ENCODE measurements around the gene TNPO2. TPM values are rescaled to one million over a fixed set of nuclear protein-coding genes. Genes with fewer than 3 reads are reported as not detected.
A peak's percentile ranks its signal among the peaks of the same experiment; 100 is the strongest.

The TNPO2 gene
- total RNA-seq = 109 and 113 TPM in 2 replicates
- long read RNA-seq, partial matches to known transcripts = 4 of 12 reads
- long read RNA-seq, other reads (novel, unspliced or antisense) = 7 of 12 reads

DNA sequence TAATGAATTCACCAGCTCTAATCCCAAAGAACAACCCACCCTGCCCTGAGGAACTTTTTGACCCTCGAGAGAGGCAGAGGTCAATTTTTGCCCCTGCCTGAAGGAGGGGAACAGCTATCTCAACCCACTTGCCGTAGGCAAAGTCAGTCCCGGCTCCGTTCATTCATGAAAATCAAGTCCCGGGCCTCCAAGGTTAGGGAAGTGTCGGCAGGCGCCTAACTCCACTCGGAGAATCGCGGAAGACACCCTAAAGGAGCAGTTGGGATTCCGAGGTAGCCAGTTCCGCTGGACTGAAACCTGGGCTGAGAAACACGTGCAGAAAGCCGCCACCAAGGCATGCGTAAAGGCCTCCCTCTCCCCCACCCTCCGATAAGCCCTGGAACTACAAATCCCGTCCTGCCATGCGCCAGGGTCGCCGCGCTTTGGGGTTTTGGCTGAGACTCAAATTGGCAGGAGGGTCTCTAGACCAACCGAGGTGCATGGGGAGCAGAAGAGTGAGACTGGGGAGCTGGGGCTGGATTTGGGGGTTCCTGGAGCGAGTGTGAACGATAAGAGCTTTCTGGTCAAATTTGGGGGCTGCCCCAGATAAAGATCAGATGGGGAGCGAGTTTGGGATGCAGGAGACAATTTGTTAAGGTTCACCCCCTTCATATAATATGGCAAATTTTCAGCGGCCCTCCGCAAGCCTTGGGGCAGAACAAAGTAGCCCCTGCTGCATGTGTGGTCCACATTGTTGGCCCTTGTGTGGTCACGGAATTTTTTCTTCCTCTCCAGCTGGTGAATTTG lies at the start of gene TNPO2:
TSS of gene TNPO2 (minus strand) at position 292 of the 786 bp plus-strand sequence. CDS start 2,955 bp downstream, outside the sequence.
- no peaks in the 10 kb centered on the region for H3K9me3 Mint-ChIP-seq (ENCODE audit: low read depth)
- peak; percentile 33 for DNase-seq (ENCODE audit: low spot score, unreplicated experiment)
- H3K27me3 Mint-ChIP-seq = no peaks in the 10 kb centered on the region
- TF ChIP-seq, protein P1, sequence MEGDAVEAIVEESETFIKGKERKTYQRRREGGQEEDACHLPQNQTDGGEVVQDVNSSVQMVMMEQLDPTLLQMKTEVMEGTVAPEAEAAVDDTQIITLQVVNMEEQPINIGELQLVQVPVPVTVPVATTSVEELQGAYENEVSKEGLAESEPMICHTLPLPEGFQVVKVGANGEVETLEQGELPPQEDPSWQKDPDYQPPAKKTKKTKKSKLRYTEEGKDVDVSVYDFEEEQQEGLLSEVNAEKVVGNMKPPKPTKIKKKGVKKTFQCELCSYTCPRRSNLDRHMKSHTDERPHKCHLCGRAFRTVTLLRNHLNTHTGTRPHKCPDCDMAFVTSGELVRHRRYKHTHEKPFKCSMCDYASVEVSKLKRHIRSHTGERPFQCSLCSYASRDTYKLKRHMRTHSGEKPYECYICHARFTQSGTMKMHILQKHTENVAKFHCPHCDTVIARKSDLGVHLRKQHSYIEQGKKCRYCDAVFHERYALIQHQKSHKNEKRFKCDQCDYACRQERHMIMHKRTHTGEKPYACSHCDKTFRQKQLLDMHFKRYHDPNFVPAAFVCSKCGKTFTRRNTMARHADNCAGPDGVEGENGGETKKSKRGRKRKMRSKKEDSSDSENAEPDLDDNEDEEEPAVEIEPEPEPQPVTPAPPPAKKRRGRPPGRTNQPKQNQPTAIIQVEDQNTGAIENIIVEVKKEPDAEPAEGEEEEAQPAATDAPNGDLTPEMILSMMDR (IDR thresholded peaks at IDR 0.05; ENCODE audit: unreplicated experiment) = no peak
- H3K27ac Mint-ChIP-seq = peak within 1 kb of the TSS; percentile 99
- peaks cover 18% of the 10 kb centered on the region for H3K4me1 Mint-ChIP-seq (ENCODE audit: low read depth)
- peak within 1 kb of the TSS; percentile 94 for H3K4me3 Mint-ChIP-seq (ENCODE audit: low read depth)
- H3K36me3 Mint-ChIP-seq (ENCODE audit: insufficient read depth) = peaks cover 1% of the 10 kb centered on the region

DNA sequence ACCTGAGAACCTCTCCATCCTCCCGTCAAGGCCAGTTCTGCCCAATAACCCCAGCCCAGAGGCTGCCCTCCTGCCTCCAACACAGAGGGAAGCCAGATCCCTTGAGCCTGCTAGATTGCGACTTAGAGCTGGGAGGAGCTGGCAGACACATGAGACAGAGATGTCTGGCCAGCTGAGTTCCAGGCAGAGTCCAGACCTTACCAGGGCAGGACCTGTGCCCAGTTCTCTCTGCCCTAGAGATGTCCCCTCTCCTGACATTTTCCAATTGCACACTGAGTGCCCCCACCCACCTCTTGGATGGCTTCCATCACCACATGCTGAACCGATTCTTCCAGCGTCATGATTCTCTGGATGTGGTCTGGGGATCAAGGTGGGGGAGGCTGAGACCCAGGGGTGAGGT lies 48.6 kb upstream of the TNPO2 start:
- H3K27me3 Mint-ChIP-seq = no peaks in the 10 kb centered on the region
- H3K36me3 Mint-ChIP-seq (ENCODE audit: insufficient read depth) = peaks cover 8% of the 10 kb centered on the region
- H3K4me3 Mint-ChIP-seq (ENCODE audit: low read depth) = no peak overlapping the region
- H3K27ac Mint-ChIP-seq = no peak overlapping the region
- H3K9me3 Mint-ChIP-seq (ENCODE audit: low read depth) = no peaks in the 10 kb centered on the region
- H3K4me1 Mint-ChIP-seq (ENCODE audit: low read depth) = peaks cover 7% of the 10 kb centered on the region
- TF ChIP-seq, protein P1 (IDR thresholded peaks at IDR 0.05; ENCODE audit: unreplicated experiment) = no peak
- DNase-seq (ENCODE audit: low spot score, unreplicated experiment) = no peak

DNA sequence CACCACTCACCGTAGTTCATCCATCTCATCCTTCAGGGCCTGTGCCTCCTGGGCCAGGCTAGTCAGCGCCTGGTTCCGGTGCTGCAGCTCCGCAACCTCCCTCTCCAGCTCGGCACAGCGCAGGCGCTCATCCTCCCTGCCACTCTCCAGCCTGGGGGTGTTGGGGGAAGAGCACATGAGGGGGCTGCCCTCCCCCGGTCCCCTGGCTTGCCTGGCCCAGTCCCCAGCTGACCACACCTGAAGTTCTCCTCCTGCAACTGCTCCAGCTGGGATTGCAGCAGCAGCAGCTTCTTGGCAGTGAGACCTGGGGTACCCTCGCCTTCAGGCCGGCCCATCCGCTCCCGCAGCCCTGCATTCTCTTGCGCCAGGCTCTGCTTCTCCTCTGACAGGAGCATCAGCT lies 47.2 kb upstream of the TNPO2 start:
- Mint-ChIP-seq H3K4me3 (ENCODE audit: low read depth) (no peak overlapping the region), H3K36me3 (ENCODE audit: insufficient read depth) (peaks cover 11% of the 10 kb centered on the region), H3K27ac (no peak overlapping the region), H3K4me1 (ENCODE audit: low read depth) (peaks cover 7% of the 10 kb centered on the region), H3K27me3 (no peaks in the 10 kb centered on the region), H3K9me3 (ENCODE audit: low read depth) (no peaks in the 10 kb centered on the region)
- DNase-seq (ENCODE audit: low spot score, unreplicated experiment) = no peak
- TF ChIP-seq, protein P1 (IDR thresholded peaks at IDR 0.05; ENCODE audit: unreplicated experiment) = no peak

DNA sequence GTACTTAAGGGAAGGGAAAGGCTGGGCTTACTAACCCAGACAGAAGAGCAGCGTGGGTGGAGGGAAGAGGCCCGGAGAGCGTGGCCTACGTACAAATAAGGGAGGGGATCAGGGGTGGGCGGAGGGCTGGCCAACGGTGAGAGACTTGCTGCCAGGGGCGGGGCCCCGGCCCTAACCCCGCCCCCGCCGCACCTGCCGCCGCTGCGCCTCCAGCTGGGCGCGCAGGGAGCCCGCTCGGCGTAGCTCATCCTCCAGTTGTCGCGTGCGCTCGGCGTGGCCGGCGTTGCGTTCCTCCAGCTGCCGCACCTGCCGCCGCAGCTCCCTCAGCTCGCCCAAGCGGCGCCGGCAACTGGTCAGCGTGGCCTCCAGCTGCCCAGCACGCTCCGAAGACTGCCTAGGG lies 46.0 kb upstream of the TNPO2 start:
- H3K27ac Mint-ChIP-seq = no peak overlapping the region
- H3K27me3 Mint-ChIP-seq = no peaks in the 10 kb centered on the region
- H3K4me3 Mint-ChIP-seq (ENCODE audit: low read depth) = no peak overlapping the region
- H3K4me1 Mint-ChIP-seq (ENCODE audit: low read depth) = peaks cover 6% of the 10 kb centered on the region
- no peaks in the 10 kb centered on the region for H3K9me3 Mint-ChIP-seq (ENCODE audit: low read depth)
- DNase-seq (ENCODE audit: low spot score, unreplicated experiment) = no peak
- H3K36me3 Mint-ChIP-seq (ENCODE audit: insufficient read depth) = peaks cover 18% of the 10 kb centered on the region
- TF ChIP-seq, protein P1 (IDR thresholded peaks at IDR 0.05; ENCODE audit: unreplicated experiment) = peak; percentile 17

DNA sequence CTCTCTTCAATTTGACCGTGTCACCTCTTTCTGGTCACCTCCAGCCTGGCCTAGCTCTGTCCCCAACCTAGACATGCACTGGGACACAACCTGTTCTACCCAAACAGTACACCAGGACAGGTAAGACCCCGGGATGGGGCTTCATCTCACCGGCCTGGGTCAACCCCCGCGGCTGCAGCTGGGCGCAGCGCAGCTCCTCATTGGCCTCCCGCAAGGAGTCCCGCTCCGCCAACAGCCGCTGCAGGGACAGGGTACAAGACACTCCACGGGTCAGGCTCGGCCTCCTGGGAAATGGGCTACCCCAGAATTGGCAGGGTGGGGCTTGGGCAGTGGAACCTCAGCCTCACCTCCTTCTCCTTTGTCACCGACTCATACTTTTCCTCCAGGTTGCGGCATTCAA lies 43.9 kb upstream of the TNPO2 start:
- no peak for DNase-seq (ENCODE audit: low spot score, unreplicated experiment)
- no peaks in the 10 kb centered on the region for H3K9me3 Mint-ChIP-seq (ENCODE audit: low read depth)
- TF ChIP-seq, protein P1 (IDR thresholded peaks at IDR 0.05; ENCODE audit: unreplicated experiment) = no peak
- H3K36me3 Mint-ChIP-seq (ENCODE audit: insufficient read depth) = peaks cover 18% of the 10 kb centered on the region
- H3K4me1 Mint-ChIP-seq (ENCODE audit: low read depth) = peaks cover 2% of the 10 kb centered on the region
- no peak overlapping the region for H3K27ac Mint-ChIP-seq
- H3K27me3 Mint-ChIP-seq = no peaks in the 10 kb centered on the region
- H3K4me3 Mint-ChIP-seq (ENCODE audit: low read depth) = no peak overlapping the region
